DND-41 (cell line): ENCODE measurements around the gene ACBD4.

ENCODE experiments used
- ATAC-seq: fragments of 200-7000 bp; cut with Tn5 transposase; 3 replicates; pipeline ENCODE4 v1.9.1; 2021; ENCODE audit warnings: low read depth; ENCODE audit not compliant: insufficient read depth
- DNase-seq: peaks from one replicate; pipeline ENCODE4 v3.0.0-alpha.2; 2020
- H2AFZ ChIP-seq: 2 replicates; pipeline ENCODE4 v1.6.0; 2012; ENCODE audit warnings: low read depth, low read length
- H3K27ac ChIP-seq: 2 replicates; pipeline ENCODE4 v1.5.1; 2012; ENCODE audit warnings: low read length, inconsistent platforms
- H3K27me3 ChIP-seq: fragments of 200-600 bp; sonication (generic); 2 replicates; pipeline ENCODE4 v1.6.0; 2012; ENCODE audit warnings: low read length, mild to moderate bottlenecking, inconsistent platforms; ENCODE audit not compliant: insufficient read depth, poor library complexity
- H3K36me3 ChIP-seq: 2 replicates; pipeline ENCODE4 v1.5.1; 2012; ENCODE audit warnings: low read length, inconsistent platforms; ENCODE audit not compliant: insufficient read depth
- H3K4me1 ChIP-seq: 2 replicates; pipeline ENCODE4 v1.5.1; 2012; ENCODE audit warnings: mild to moderate bottlenecking, low read length; ENCODE audit not compliant: insufficient read depth
- H3K4me2 ChIP-seq: 2 replicates; pipeline ENCODE4 v1.6.0; 2012; ENCODE audit warnings: mild to moderate bottlenecking, moderate library complexity, low read length, inconsistent platforms; ENCODE audit not compliant: insufficient read depth
- H3K4me3 ChIP-seq, 2 experiments: fragments of 200-600 bp in 1 of 2; shearing (Covaris generic) in 1 of 2; 2 replicates each; pipeline ENCODE4 v1.5.1; 2012 to 2016; ENCODE audit warnings: inconsistent platforms in 2 of 2, low read length in 2 of 2, mild to moderate bottlenecking in 2 of 2, low read depth in 1 of 2, moderate library complexity in 1 of 2
- H3K79me2 ChIP-seq: 2 replicates; pipeline ENCODE4 v1.6.0; 2012; ENCODE audit warnings: low read length, inconsistent platforms; ENCODE audit not compliant: insufficient read depth
- H3K9ac ChIP-seq: 2 replicates; pipeline ENCODE4 v1.6.0; 2012; ENCODE audit warnings: low read depth, mild to moderate bottlenecking, inconsistent platforms, low read length, moderate library complexity
- H3K9me3 ChIP-seq: 2 replicates; pipeline ENCODE4 v1.5.1; 2012; ENCODE audit warnings: low read length, moderate library complexity, mild to moderate bottlenecking, inconsistent platforms; ENCODE audit not compliant: insufficient read depth, severe bottlenecking
- H4K20me1 ChIP-seq: 2 replicates; pipeline ENCODE4 v1.6.0; 2012; ENCODE audit warnings: low read length; ENCODE audit not compliant: insufficient read depth
- EZH2 ChIP-seq: IDR thresholded peaks from 3 replicates; pipeline ENCODE4 v1.6.1; 2012; ENCODE audit warnings: borderline replicate concordance, low read depth, mild to moderate bottlenecking, moderate library complexity, low read length, inconsistent platforms; ENCODE audit not compliant: severe bottlenecking
- TF ChIP-seq, protein P1 (sequence below): IDR thresholded peaks from 2 replicates; pipeline ENCODE4 v1.5.1; 2012; ENCODE audit warnings: borderline replicate concordance, low read length, moderate library complexity, mild to moderate bottlenecking; ENCODE audit not compliant: poor library complexity, severe bottlenecking; ENCODE audit errors: extremely low read depth

Gene ACBD4

DNA sequence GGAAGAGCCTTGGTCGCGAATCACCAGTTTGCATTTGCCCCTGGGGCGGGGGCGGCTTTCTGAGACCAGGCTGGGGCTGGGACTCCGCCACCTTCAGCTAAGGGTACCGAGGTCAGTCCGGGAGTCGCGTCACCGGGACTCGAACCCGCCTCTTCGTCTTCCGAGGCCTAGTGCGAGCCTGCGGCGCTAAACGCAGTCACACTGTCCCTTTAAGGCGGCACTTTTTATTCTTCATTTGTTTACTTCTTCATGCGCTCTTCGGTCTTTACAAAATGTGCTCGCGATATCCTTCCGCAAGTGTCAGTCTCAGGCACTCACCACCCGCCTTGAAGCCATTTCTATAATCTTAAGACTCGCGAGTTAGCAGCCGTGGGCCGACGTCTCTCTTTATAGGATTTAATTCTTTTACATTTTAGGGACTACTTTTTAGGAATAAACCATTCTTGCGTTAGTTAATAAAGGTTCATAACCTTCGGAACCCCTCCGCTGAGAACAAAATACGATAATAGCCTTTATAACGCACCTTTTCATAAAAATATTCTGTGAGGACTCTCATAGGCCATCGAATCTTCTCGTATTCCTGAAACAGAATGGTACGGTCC is 12.2 kb downstream of the ACBD4 start:
- Histone ChIP-seq H3K9me3 (no peaks in the 10 kb centered on the region), H3K4me1 (peaks cover 38% of the 10 kb centered on the region), H3K27ac (peak overlapping the region; percentile 99), H3K9ac (peak overlapping the region; percentile 96), H3K27me3 (no peaks in the 10 kb centered on the region), H3K4me3 (peak overlapping the region; percentile 82 to 83), H4K20me1 (peaks cover 22% of the 10 kb centered on the region; the same call in 1 of the 2 replicates), H3K4me2 (peak overlapping the region; percentile 94), H3K79me2 (peaks cover 47% of the 10 kb centered on the region), H3K36me3 (no peaks in the 10 kb centered on the region; the same call in 1 of the 2 replicates), H2AFZ (peak overlapping the region; percentile 91)
- peak; percentile 41 for ATAC-seq
- peak; percentile 87 for DNase-seq
- no peak for TF ChIP-seq EZH2
- TF ChIP-seq, protein P1, sequence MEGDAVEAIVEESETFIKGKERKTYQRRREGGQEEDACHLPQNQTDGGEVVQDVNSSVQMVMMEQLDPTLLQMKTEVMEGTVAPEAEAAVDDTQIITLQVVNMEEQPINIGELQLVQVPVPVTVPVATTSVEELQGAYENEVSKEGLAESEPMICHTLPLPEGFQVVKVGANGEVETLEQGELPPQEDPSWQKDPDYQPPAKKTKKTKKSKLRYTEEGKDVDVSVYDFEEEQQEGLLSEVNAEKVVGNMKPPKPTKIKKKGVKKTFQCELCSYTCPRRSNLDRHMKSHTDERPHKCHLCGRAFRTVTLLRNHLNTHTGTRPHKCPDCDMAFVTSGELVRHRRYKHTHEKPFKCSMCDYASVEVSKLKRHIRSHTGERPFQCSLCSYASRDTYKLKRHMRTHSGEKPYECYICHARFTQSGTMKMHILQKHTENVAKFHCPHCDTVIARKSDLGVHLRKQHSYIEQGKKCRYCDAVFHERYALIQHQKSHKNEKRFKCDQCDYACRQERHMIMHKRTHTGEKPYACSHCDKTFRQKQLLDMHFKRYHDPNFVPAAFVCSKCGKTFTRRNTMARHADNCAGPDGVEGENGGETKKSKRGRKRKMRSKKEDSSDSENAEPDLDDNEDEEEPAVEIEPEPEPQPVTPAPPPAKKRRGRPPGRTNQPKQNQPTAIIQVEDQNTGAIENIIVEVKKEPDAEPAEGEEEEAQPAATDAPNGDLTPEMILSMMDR: no peak

DNA sequence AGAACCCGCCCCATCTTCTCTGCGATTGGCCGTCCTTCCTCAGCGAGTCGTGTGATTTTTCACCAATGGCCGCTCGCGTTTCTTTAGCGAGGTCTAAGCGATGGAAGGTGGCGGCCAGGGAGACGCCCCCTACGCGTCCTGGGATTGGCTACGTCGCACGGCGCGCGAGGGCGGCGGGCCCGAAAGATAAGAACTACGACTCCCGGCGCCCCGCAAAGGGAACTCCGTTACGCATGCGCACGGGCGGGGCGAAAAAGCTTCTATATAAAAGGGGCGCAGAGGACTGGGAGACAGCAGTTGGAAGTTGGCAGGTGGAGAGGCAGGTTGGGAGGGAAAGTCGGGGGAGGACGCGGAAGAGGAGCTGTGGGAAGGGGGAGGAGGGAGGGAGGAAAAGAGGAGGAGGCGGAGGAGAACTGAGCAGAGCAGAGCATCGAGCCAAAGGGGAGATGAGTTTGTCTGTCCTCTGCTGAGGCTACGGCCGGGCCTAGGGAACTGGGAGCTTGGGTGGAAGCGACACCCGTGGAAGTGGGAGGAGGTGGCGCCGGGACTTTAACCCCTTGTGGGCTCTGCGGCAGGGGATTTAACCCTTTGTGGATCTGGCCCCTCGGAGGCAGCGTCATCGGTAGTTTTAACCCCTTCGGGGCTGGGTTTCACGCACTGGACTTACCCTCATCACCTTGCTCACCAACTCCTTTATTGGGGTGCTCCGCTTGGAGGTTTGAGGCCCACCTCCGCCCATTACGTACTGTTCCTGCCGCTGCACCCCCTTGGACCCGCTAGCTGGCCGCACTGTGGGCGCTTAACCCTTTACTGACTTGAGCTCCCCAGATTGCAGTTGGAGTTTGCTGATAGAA is 12.9 kb downstream of the ACBD4 start, which contains the start of gene HEXIM1:
Gene HEXIM1, plus strand, starts transcription at position 293 of the 854 bp plus-strand sequence. CDS start 716 bp downstream, outside the sequence.
- H3K9ac ChIP-seq: peak within 1 kb of the TSS; percentile 96
- H3K4me1 ChIP-seq: peaks cover 38% of the 10 kb centered on the region
- peak within 1 kb of the TSS; percentile 91 for H2AFZ ChIP-seq
- no peaks in the 10 kb centered on the region for H3K9me3 ChIP-seq
- peaks cover 50% of the 10 kb centered on the region for H3K79me2 ChIP-seq
- H3K4me2 ChIP-seq: peak within 1 kb of the TSS; percentile 94
- TF ChIP-seq, protein P1: no peak
- TF ChIP-seq EZH2: no peak
- H3K27me3 ChIP-seq: no peaks in the 10 kb centered on the region
- peak within 1 kb of the TSS; percentile 82 to 86 for H3K4me3 ChIP-seq
- DNase-seq: peak; percentile 99
- H3K36me3 ChIP-seq: no peaks in the 10 kb centered on the region; the same call in 1 of the 2 replicates
- ATAC-seq: peak; percentile 81
- H4K20me1 ChIP-seq: peaks cover 22% of the 10 kb centered on the region; the same call in 1 of the 2 replicates
- H3K27ac ChIP-seq: peak within 1 kb of the TSS; percentile 99

DNA sequence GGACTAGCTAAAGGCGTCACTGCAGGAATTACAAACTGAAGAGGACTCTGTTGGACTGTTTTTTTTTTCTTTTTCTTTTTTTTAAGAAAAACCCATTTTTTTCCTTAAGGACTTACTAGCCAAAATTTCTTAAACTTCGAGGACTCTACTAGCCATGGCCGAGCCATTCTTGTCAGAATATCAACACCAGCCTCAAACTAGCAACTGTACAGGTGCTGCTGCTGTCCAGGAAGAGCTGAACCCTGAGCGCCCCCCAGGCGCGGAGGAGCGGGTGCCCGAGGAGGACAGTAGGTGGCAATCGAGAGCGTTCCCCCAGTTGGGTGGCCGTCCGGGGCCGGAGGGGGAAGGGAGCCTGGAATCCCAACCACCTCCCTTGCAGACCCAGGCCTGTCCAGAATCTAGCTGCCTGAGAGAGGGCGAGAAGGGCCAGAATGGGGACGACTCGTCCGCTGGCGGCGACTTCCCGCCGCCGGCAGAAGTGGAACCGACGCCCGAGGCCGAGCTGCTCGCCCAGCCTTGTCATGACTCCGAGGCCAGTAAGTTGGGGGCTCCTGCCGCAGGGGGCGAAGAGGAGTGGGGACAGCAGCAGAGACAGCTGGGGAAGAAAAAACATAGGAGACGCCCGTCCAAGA is 13.7 kb downstream of the ACBD4 start:
- Histone ChIP-seq H3K4me2 (peak overlapping the region; percentile 91), H3K27ac (peak overlapping the region; percentile 88), H4K20me1 (peaks cover 22% of the 10 kb centered on the region; the same call in 1 of the 2 replicates), H3K4me1 (peaks cover 38% of the 10 kb centered on the region), H3K36me3 (no peaks in the 10 kb centered on the region; the same call in 1 of the 2 replicates), H3K27me3 (no peaks in the 10 kb centered on the region), H2AFZ (peak overlapping the region; percentile 66), H3K9ac (peak overlapping the region; percentile 73), H3K4me3 (peak overlapping the region; percentile 72 to 86), H3K9me3 (no peaks in the 10 kb centered on the region), H3K79me2 (peaks cover 52% of the 10 kb centered on the region)
- ATAC-seq (peak; percentile 44), DNase-seq (peak; percentile 86)
- no peak for TF ChIP-seq EZH2
- TF ChIP-seq, protein P1: peak; percentile 95
